HEK293 (cell line): ENCODE data around the gene LRIT1.

Experiments used
- CTCF ChIA-PET: fragments of 350-600 bp; formaldehyde crosslinking; extraction: SDS; loops from one replicate; lab custom pipeline; 2021; ENCODE audit warnings: antibody characterized with exemption; lab: Yijun Ruan, JAX
- POLR2A ChIA-PET: fragments of 300-600 bp; formaldehyde crosslinking; extraction: SDS; loops from one replicate; lab custom pipeline; 2020; ENCODE audit warnings: antibody characterized with exemption, inconsistent platforms; lab: Yijun Ruan, JAX
- H3K27ac ChIP-seq: fragments of 200-500 bp; sonication (Bioruptor generic); 2 replicates; pipeline ENCODE4 v1.5.1; 2014; ENCODE audit warnings: low read depth, low read length, control low read depth, inconsistent platforms; ENCODE audit errors: extremely low read depth
- H3K36me3 ChIP-seq, 2 experiments: fragments of 200-500 bp in 1 of 2; sonication (Bioruptor generic) in 1 of 2; 1 replicate in 1 of 2; 2 replicates in 1 of 2; pipeline ENCODE4 v1.5.1; 2014 to 2017; ENCODE audit warnings: inconsistent platforms in 2 of 2, low read length in 2 of 2; ENCODE audit not compliant: control insufficient read depth in 2 of 2, insufficient read depth in 1 of 2
- H3K4me1 ChIP-seq: fragments of 200-500 bp; sonication (Bioruptor generic); 2 replicates; pipeline ENCODE4 v1.5.1; 2014; ENCODE audit warnings: mild to moderate bottlenecking, low read length, inconsistent platforms; ENCODE audit not compliant: control insufficient read depth, insufficient read depth
- H3K4me3 ChIP-seq: 2 replicates; pipeline ENCODE4 v1.5.1; 2011; ENCODE audit warnings: low read depth, mild to moderate bottlenecking, control low read depth, low read length, moderate library complexity
- H3K9me3 ChIP-seq: fragments of 200-500 bp; sonication (Bioruptor generic); 2 replicates; pipeline ENCODE4 v1.5.1; 2014; ENCODE audit warnings: low read depth, low read length, inconsistent platforms; ENCODE audit not compliant: control insufficient read depth, insufficient read depth
- IKZF3 ChIP-seq: fragments of 450-650 bp; IDR thresholded peaks from 2 replicates; pipeline ENCODE4 v1.5.0; 2018; ENCODE audit warnings: missing biosample characterization, mild to moderate bottlenecking, missing genetic modification characterization, moderate library complexity
- RBAK ChIP-seq: fragments of 450-650 bp; formaldehyde crosslinking; IDR thresholded peaks from 2 replicates; pipeline ENCODE4 v1.5.1; 2016; ENCODE audit warnings: missing biosample characterization, missing genetic modification characterization
- SCRT2 ChIP-seq: fragments of 450-650 bp; formaldehyde crosslinking; IDR thresholded peaks from 2 replicates; pipeline ENCODE4 v1.5.1; 2016; ENCODE audit warnings: missing biosample characterization, missing genetic modification characterization
- SP3 ChIP-seq: fragments of 450-650 bp; formaldehyde crosslinking; IDR thresholded peaks from 2 replicates; pipeline ENCODE4 v1.5.1; 2016; ENCODE audit warnings: missing biosample characterization, missing genetic modification characterization
- ZFP69B ChIP-seq: fragments of 450-650 bp; formaldehyde crosslinking; IDR thresholded peaks from 2 replicates; pipeline ENCODE4 v1.5.1; 2016; ENCODE audit warnings: missing biosample characterization, missing genetic modification characterization
- ZNF114 ChIP-seq: fragments of 450-650 bp; formaldehyde crosslinking; IDR thresholded peaks from 2 replicates; pipeline ENCODE4 v1.5.0; 2017; ENCODE audit warnings: missing biosample characterization, missing genetic modification characterization
- ZNF391 ChIP-seq: fragments of 450-650 bp; formaldehyde crosslinking; IDR thresholded peaks from 2 replicates; pipeline ENCODE4 v1.5.1; 2016; ENCODE audit warnings: low read depth, missing biosample characterization, missing genetic modification characterization, borderline replicate concordance
- ZNF558 ChIP-seq: fragments of 450-650 bp; formaldehyde crosslinking; IDR thresholded peaks from 2 replicates; pipeline ENCODE4 v1.5.1; 2016; ENCODE audit warnings: missing biosample characterization, missing genetic modification characterization
- ZNF76 ChIP-seq: fragments of 450-650 bp; formaldehyde crosslinking; IDR thresholded peaks from 2 replicates; pipeline ENCODE4; 2016; ENCODE audit warnings: low read depth, missing biosample characterization, missing genetic modification characterization, borderline replicate concordance
- TF ChIP-seq, protein P1 (sequence below): fragments of 450-650 bp; formaldehyde crosslinking; IDR thresholded peaks from 2 replicates; pipeline ENCODE4 v1.5.1; 2016; ENCODE audit warnings: missing biosample characterization, missing genetic modification characterization
- TF ChIP-seq, protein P2 (sequence below): fragments of 450-650 bp; formaldehyde crosslinking; IDR thresholded peaks from 2 replicates; pipeline ENCODE4; 2016; ENCODE audit warnings: missing biosample characterization, missing genetic modification characterization
- TF ChIP-seq, protein P3 (sequence below): fragments of 450-650 bp; formaldehyde crosslinking; IDR thresholded peaks from 2 replicates; pipeline ENCODE4 v1.5.1; 2016; ENCODE audit warnings: missing biosample characterization, missing genetic modification characterization, borderline replicate concordance

Gene LRIT1, protein sequence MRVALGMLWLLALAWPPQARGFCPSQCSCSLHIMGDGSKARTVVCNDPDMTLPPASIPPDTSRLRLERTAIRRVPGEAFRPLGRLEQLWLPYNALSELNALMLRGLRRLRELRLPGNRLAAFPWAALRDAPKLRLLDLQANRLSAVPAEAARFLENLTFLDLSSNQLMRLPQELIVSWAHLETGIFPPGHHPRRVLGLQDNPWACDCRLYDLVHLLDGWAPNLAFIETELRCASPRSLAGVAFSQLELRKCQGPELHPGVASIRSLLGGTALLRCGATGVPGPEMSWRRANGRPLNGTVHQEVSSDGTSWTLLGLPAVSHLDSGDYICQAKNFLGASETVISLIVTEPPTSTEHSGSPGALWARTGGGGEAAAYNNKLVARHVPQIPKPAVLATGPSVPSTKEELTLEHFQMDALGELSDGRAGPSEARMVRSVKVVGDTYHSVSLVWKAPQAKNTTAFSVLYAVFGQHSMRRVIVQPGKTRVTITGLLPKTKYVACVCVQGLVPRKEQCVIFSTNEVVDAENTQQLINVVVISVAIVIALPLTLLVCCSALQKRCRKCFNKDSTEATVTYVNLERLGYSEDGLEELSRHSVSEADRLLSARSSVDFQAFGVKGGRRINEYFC

DNA sequence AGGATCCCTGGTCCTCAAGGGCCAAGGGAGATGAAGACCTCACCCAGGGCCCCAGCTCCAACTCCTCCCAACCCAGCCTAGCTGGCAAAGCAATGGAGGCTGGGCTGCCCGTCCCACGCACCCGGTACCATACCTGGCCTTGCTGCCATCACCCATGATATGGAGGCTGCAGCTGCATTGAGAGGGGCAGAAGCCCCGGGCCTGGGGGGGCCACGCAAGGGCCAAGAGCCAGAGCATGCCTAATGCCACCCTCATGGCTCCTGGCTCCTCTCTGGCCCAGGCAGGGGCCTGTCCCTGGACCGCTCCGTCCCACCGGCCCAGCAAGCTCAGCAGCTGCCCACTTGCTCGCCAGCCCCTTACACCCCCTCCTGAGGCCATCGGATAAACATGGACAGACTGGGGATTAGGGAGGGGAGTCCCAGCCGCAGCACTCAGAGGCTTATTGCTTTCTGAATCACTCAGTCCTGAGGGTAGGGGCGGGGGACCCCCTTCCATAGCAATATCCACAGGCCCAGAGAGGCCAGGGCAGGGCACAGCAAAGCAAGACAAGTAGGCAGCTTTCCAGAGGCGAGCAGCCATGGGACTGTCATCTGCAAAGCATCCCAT lies at the start of gene LRIT1:
Gene LRIT1, minus strand, starts transcription at position 362 of the 606 bp plus-strand sequence. Its CDS starts 107 bp downstream, at position 255.
- Histone ChIP-seq H3K36me3 (no peaks in the 10 kb centered on the region), H3K27ac (no peak within 1 kb of the TSS), H3K9me3 (no peaks in the 10 kb centered on the region), H3K4me1 (no peaks in the 10 kb centered on the region), H3K4me3 (no peak within 1 kb of the TSS)
- TF ChIP-seq, protein P1, sequence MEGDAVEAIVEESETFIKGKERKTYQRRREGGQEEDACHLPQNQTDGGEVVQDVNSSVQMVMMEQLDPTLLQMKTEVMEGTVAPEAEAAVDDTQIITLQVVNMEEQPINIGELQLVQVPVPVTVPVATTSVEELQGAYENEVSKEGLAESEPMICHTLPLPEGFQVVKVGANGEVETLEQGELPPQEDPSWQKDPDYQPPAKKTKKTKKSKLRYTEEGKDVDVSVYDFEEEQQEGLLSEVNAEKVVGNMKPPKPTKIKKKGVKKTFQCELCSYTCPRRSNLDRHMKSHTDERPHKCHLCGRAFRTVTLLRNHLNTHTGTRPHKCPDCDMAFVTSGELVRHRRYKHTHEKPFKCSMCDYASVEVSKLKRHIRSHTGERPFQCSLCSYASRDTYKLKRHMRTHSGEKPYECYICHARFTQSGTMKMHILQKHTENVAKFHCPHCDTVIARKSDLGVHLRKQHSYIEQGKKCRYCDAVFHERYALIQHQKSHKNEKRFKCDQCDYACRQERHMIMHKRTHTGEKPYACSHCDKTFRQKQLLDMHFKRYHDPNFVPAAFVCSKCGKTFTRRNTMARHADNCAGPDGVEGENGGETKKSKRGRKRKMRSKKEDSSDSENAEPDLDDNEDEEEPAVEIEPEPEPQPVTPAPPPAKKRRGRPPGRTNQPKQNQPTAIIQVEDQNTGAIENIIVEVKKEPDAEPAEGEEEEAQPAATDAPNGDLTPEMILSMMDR (tag by site-specific recombination) = no peak
- TF ChIP-seq SP3 (tag by site-specific recombination) (no peak), ZNF114 (tag by site-specific recombination) (no peak), IKZF3 (no peak), RBAK (tag by site-specific recombination) (no peak), ZNF558 (no peak), ZNF391 (tag by site-specific recombination) (no peak)
- TF ChIP-seq, protein P2, sequence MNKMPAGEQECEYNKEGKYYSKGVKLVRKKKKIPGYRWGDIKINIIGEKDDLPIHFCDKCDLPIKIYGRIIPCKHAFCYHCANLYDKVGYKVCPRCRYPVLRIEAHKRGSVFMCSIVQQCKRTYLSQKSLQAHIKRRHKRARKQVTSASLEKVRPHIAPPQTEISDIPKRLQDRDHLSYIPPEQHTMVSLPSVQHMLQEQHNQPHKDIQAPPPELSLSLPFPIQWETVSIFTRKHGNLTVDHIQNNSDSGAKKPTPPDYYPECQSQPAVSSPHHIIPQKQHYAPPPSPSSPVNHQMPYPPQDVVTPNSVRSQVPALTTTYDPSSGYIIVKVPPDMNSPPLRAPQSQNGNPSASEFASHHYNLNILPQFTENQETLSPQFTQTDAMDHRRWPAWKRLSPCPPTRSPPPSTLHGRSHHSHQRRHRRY (tag by site-specific recombination) = no peak
- TF ChIP-seq, protein P3, sequence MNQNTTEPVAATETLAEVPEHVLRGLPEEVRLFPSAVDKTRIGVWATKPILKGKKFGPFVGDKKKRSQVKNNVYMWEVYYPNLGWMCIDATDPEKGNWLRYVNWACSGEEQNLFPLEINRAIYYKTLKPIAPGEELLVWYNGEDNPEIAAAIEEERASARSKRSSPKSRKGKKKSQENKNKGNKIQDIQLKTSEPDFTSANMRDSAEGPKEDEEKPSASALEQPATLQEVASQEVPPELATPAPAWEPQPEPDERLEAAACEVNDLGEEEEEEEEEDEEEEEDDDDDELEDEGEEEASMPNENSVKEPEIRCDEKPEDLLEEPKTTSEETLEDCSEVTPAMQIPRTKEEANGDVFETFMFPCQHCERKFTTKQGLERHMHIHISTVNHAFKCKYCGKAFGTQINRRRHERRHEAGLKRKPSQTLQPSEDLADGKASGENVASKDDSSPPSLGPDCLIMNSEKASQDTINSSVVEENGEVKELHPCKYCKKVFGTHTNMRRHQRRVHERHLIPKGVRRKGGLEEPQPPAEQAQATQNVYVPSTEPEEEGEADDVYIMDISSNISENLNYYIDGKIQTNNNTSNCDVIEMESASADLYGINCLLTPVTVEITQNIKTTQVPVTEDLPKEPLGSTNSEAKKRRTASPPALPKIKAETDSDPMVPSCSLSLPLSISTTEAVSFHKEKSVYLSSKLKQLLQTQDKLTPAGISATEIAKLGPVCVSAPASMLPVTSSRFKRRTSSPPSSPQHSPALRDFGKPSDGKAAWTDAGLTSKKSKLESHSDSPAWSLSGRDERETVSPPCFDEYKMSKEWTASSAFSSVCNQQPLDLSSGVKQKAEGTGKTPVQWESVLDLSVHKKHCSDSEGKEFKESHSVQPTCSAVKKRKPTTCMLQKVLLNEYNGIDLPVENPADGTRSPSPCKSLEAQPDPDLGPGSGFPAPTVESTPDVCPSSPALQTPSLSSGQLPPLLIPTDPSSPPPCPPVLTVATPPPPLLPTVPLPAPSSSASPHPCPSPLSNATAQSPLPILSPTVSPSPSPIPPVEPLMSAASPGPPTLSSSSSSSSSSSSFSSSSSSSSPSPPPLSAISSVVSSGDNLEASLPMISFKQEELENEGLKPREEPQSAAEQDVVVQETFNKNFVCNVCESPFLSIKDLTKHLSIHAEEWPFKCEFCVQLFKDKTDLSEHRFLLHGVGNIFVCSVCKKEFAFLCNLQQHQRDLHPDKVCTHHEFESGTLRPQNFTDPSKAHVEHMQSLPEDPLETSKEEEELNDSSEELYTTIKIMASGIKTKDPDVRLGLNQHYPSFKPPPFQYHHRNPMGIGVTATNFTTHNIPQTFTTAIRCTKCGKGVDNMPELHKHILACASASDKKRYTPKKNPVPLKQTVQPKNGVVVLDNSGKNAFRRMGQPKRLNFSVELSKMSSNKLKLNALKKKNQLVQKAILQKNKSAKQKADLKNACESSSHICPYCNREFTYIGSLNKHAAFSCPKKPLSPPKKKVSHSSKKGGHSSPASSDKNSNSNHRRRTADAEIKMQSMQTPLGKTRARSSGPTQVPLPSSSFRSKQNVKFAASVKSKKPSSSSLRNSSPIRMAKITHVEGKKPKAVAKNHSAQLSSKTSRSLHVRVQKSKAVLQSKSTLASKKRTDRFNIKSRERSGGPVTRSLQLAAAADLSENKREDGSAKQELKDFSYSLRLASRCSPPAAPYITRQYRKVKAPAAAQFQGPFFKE (tag by site-specific recombination) = no peak
- POLR2A ChIA-PET = no interaction called here
- CTCF ChIA-PET = interaction anchor here (1.3 kb wide), 1 partner anchor 111 kb away, joined by 3 read pairs; no protein-coding TSS in a partner anchor

DNA sequence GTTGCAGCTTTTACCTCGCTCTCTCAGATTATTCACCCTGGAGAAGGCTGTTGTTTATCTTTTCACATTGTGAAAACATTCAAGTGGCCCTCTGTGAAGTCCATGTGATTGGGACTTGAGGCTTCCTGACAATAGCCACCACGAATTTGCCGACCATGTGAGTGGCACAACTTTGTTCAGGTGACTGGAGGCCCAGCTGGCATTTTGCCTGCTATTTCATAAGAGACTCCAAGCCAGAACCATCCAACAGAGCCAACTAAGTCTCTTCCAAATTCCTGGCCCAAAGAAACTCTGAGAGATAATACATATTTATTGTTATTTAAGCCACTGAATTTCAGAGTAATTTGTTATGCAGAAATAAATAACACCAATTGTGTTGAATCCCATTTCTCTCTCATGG lies 48.9 kb upstream of the LRIT1 start:
- Histone ChIP-seq H3K9me3 (no peaks in the 10 kb centered on the region), H3K4me3 (no peak overlapping the region), H3K36me3 (no peaks in the 10 kb centered on the region), H3K4me1 (no peaks in the 10 kb centered on the region), H3K27ac (no peak overlapping the region)
- CTCF ChIA-PET = interaction anchor here (0.9 to 1.4 kb wide), 3 partner anchors 23 to 247 kb away, joined by 3 to 6 read pairs (median 3); no protein-coding TSS in a partner anchor
- TF ChIP-seq ZNF76 (tag by site-specific recombination) (no peak), SCRT2 (tag by site-specific recombination) (no peak), ZNF558 (no peak), ZFP69B (no peak), ZNF114 (tag by site-specific recombination) (no peak)
- POLR2A ChIA-PET = no interaction called here
